Left renal cortex interstitium (tissue), 4 donors: Measurements from ENCODE around the gene TACR1. TPM values are rescaled to one million over a fixed set of nuclear protein-coding genes. Genes with fewer than 3 reads are reported as not detected.

Experiments
- DNase-seq, 4 donors: peaks; one replicate each; pipeline ENCODE4 v3.0.0-alpha.2; 2013; ENCODE audit warnings: low read depth in 4 of 4, low spot score in 2 of 4, missing footprints in 1 of 4
- polyA plus RNA-seq, 4 donors: library from polyadenylated mRNA; unstranded; fragments of 120-200 nt; gene quantifications; one replicate each; pipeline ENCODE4 v1.2.1, GENCODE V29; 2013; ENCODE audit not compliant: insufficient read length in 4 of 4

The TACR1 gene
- polyA plus RNA-seq, 4 donors = 1.2 to 1.7 (median 1.5) TPM

GRCh38 chr2:75055142-75055819, 144.0 kb downstream of the TACR1 start:
- no peak for DNase-seq

GRCh38 chr2:75054296-75054695, 145.0 kb downstream of the TACR1 start:
- DNase-seq = no peak

GRCh38 chr2:75053484-75054112, 145.7 kb downstream of the TACR1 start:
- no peak for DNase-seq

- no peak for DNase-seq
Measured at GRCh38 chr2:75047992-75048625, 151.2 kb downstream of the TACR1 start.

- no peak for DNase-seq
Measured at GRCh38 chr2:75047189-75047991, 151.9 kb downstream of the TACR1 start.

GRCh38 chr2:75045526-75046050, 153.7 kb downstream of the TACR1 start:
- DNase-seq = no peak

- no peak for DNase-seq
Measured at GRCh38 chr2:75044291-75044690, 155.0 kb downstream of the TACR1 start.

GRCh38 chr2:75042823-75043222, 156.5 kb downstream of the TACR1 start:
- DNase-seq = no peak

GRCh38 chr2:75041731-75042600, 157.4 kb downstream of the TACR1 start:
- DNase-seq = no peak

- DNase-seq = no peak
Measured at GRCh38 chr2:75041226-75041625, 158.1 kb downstream of the TACR1 start.

GRCh38 chr2:75035444-75036353, 163.6 kb downstream of the TACR1 start:
- DNase-seq = no peak

GRCh38 chr2:75033516-75033915, 165.8 kb downstream of the TACR1 start:
- no peak for DNase-seq

GRCh38 chr2:75031906-75032803, 167.2 kb downstream of the TACR1 start:
- DNase-seq = no peak

GRCh38 chr2:75031171-75031570, 168.1 kb downstream of the TACR1 start:
- DNase-seq = no peak

GRCh38 chr2:75030218-75031009, 168.9 kb downstream of the TACR1 start:
- DNase-seq = no peak

GRCh38 chr2:75027886-75028285, 171.4 kb downstream of the TACR1 start:
- no peak for DNase-seq
